H1 (cell line): Measurements from ENCODE around the gene EXOC3L1.

Source experiments
- CHD1 ChIP-seq: IDR thresholded peaks from 2 replicates; pipeline ENCODE4 v1.6.1; 2012; ENCODE audit warnings: low read depth, low read length, improper control_type of control experiment
- CTCF ChIP-seq, 3 experiments: IDR thresholded peaks; 1 replicate in 2 of 3; 2 replicates in 1 of 3; pipeline versions ENCODE4 v1.5.1 to v1.6.1; 2011; ENCODE audit warnings: low read length in 3 of 3, mild to moderate bottlenecking in 3 of 3, inconsistent platforms in 2 of 3, low read depth in 1 of 3, moderate library complexity in 1 of 3; ENCODE audit not compliant: insufficient read depth in 1 of 3; ENCODE audit errors: control extremely low read depth in 1 of 3
- POLR2A ChIP-seq, 2 experiments: IDR thresholded peaks; 1 replicate in 1 of 2; 2 replicates in 1 of 2; pipeline ENCODE4 v1.6.1; 2011; ENCODE audit warnings: low read depth in 2 of 2, low read length in 2 of 2, mild to moderate bottlenecking in 2 of 2; ENCODE audit errors: control extremely low read depth in 1 of 2
- POLR2AphosphoS5 ChIP-seq: IDR thresholded peaks from 2 replicates; pipeline ENCODE4 v1.6.1; 2011; ENCODE audit warnings: low read depth, low read length

- TF ChIP-seq POLR2AphosphoS5, result no peak
- no peak for TF ChIP-seq CHD1
- no peak for TF ChIP-seq CTCF (IDR thresholded peaks at IDR 0.05; ENCODE audit: control extremely low read depth in 1 of 3, insufficient read depth in 1 of 3, low read depth in 1 of 3, low read length in 3 of 3)
- TF ChIP-seq POLR2A (IDR thresholded peaks at IDR 0.05; ENCODE audit: control extremely low read depth in 1 of 2, low read depth in 2 of 2, low read length in 2 of 2), result no peak; a peak in 1 of 3 replicates
Observed at GRCh38 chr16:67227567-67227921, 37.6 kb upstream of the EXOC3L1 start.
